B cell (primary cell): ENCODE measurements around the gene STRBP.

ENCODE experiments used
- CTCF ChIP-seq: fragments of 200-600 bp; IDR thresholded peaks from one replicate; pipeline ENCODE4 v1.8.0; 2022; ENCODE audit warnings: antibody characterized with exemption, mild to moderate bottlenecking
- EZH2 ChIP-seq: IDR thresholded peaks from 2 replicates; pipeline ENCODE4 v1.6.1; 2012; ENCODE audit warnings: borderline replicate concordance, low read depth, mild to moderate bottlenecking, moderate library complexity, low read length; ENCODE audit not compliant: insufficient read depth, poor library complexity, severe bottlenecking

DNA sequence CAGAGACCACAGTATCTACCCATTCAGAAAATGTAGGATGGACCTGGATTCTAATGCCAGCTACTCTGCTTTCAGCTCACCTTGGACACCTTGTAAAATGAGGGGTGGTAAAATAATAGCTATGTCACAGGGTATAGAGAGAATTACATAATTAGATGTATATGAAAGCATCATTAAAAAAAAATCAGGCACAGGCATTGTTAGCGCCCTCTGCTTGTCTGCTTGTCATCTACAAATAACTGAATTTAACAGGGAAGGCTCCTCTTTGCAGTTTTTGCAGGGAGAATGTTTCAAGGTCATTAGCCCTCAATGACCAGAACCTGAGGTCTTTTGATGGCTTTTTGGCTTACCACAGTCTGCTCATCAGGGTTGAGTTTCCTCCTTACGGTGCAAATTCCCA lies 176.9 kb downstream of the STRBP start:
- no peak for TF ChIP-seq CTCF
- TF ChIP-seq EZH2 = no peak
